ENCODE results near the gene SLU7.

DNA sequence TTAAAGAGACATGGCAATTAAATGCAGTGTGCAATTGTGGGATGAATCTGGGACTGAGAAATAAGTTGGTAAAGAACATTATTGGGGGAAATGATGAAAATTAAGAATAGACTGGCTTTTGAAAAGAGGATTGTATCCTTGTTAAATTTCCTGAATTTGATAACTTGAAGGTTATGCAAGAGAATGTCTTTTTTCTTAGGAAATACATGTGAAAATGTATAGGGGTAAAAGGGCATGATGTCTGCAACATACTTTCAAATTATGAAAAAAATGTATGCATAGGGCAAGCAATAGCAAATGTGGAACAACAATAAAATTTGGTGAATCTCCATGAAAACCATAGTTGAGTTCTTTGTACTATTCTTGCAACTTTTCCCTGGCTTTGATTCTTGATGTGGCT, 26.9 kb upstream of the SLU7 start:
- no peak for TF ChIP-seq POLR2A (IDR thresholded peaks at IDR 0.05)
- TF ChIP-seq, protein P1, sequence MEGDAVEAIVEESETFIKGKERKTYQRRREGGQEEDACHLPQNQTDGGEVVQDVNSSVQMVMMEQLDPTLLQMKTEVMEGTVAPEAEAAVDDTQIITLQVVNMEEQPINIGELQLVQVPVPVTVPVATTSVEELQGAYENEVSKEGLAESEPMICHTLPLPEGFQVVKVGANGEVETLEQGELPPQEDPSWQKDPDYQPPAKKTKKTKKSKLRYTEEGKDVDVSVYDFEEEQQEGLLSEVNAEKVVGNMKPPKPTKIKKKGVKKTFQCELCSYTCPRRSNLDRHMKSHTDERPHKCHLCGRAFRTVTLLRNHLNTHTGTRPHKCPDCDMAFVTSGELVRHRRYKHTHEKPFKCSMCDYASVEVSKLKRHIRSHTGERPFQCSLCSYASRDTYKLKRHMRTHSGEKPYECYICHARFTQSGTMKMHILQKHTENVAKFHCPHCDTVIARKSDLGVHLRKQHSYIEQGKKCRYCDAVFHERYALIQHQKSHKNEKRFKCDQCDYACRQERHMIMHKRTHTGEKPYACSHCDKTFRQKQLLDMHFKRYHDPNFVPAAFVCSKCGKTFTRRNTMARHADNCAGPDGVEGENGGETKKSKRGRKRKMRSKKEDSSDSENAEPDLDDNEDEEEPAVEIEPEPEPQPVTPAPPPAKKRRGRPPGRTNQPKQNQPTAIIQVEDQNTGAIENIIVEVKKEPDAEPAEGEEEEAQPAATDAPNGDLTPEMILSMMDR (IDR thresholded peaks at IDR 0.05), result no peak
